Endodermal cell (in vitro differentiated cells): ENCODE data around the gene MAPK10. TPM values are rescaled to one million over a fixed set of nuclear protein-coding genes. Genes with fewer than 3 reads are reported as not detected.

Experiments used
- DNase-seq: peaks from one replicate; pipeline ENCODE4 v3.0.0-alpha.2; 2017
- H3K27ac ChIP-seq: 2 replicates; pipeline ENCODE4 v1.5.1; 2013; ENCODE audit warnings: mild to moderate bottlenecking, low read depth, low read length, moderate library complexity
- H3K27me3 ChIP-seq: 2 replicates; pipeline ENCODE4 v1.6.1; 2013; ENCODE audit warnings: mild to moderate bottlenecking, low read length, moderate library complexity; ENCODE audit not compliant: insufficient read depth, control insufficient read depth, poor library complexity, severe bottlenecking
- H3K36me3 ChIP-seq: 2 replicates; pipeline ENCODE4 v1.7.0; 2013; ENCODE audit warnings: mild to moderate bottlenecking, low read length, moderate library complexity; ENCODE audit not compliant: control insufficient read depth, insufficient read depth
- H3K4me1 ChIP-seq: one replicate; pipeline ENCODE4 v1.7.0; 2013; ENCODE audit warnings: low read length; ENCODE audit not compliant: control insufficient read depth, insufficient read depth
- H3K4me3 ChIP-seq: 2 replicates; pipeline ENCODE4 v1.5.1; 2013; ENCODE audit warnings: mild to moderate bottlenecking, low read length, moderate library complexity
- H3K9ac ChIP-seq: 2 replicates; pipeline ENCODE4 v1.6.1; 2013; ENCODE audit warnings: mild to moderate bottlenecking, low read length, moderate library complexity; ENCODE audit not compliant: poor library complexity, severe bottlenecking; ENCODE audit errors: extremely low read depth
- H3K9me3 ChIP-seq: 2 replicates; pipeline ENCODE4 v1.6.1; 2013; ENCODE audit warnings: mild to moderate bottlenecking, low read length, moderate library complexity; ENCODE audit not compliant: control insufficient read depth
- H3K27ac Mint-ChIP-seq: 2 replicates; pipeline ENCODE4 v1.8.0; 2020; ENCODE audit warnings: mixed read lengths
- H3K27me3 Mint-ChIP-seq: 2 replicates; pipeline ENCODE4 v1.8.0; 2021; ENCODE audit warnings: mild to moderate bottlenecking, mixed read lengths; ENCODE audit not compliant: insufficient read depth
- H3K36me3 Mint-ChIP-seq: 2 replicates; pipeline ENCODE4 v1.8.0; 2020; ENCODE audit warnings: low read depth, mixed read lengths
- H3K4me1 Mint-ChIP-seq: 2 replicates; pipeline ENCODE4 v1.8.0; 2020; ENCODE audit warnings: mixed read lengths
- H3K4me3 Mint-ChIP-seq: 2 replicates; pipeline ENCODE4 v1.8.0; 2020; ENCODE audit warnings: mild to moderate bottlenecking, moderate library complexity, mixed read lengths
- H3K9me3 Mint-ChIP-seq: 2 replicates; pipeline ENCODE4 v1.8.0; 2020; ENCODE audit warnings: mild to moderate bottlenecking, mixed read lengths
- CTCF ChIP-seq: fragments of 200-600 bp; sonication (generic); conservative IDR thresholded peaks from 2 replicates; pipeline ENCODE4 v1.5.0; 2021; ENCODE audit warnings: antibody characterized with exemption, mild to moderate bottlenecking
- WGBS, 2 experiments: methylation state at CpG; one replicate each; pipeline versions ENCODE4 v1.1.5 to v1.1.7; 2013; ENCODE audit warnings: missing lambda C conversion rate in 2 of 2, mixed read lengths in 1 of 2; ENCODE audit not compliant: insufficient coverage in 1 of 2, insufficient read length in 1 of 2; 5-methylcytosine and 5-hydroxymethylcytosine counted together
- total RNA-seq, 2 donors: library from RNA; stranded (reverse); fragmentation: NEBNext Ultra II Directional in 1 of 2; extraction: Animal tissue kit (Norgen Biotek cat#: 25700) in 1 of 2; gene quantifications; 2 replicates in 1 of 2; 3 replicates in 1 of 2; pipeline ENCODE4 v1.2.1, GENCODE V29; 2021

MAPK10 gene
- total RNA-seq, 2 donors from 2014 or later = 45.1 to 70.2 TPM

- H3K4me1 Mint-ChIP-seq = peaks cover 39% of the 10 kb centered on the region
- no peaks in the 10 kb centered on the region for H3K27me3 Mint-ChIP-seq
- H3K9ac ChIP-seq = no peak overlapping the region
- H3K27ac Mint-ChIP-seq = no peak overlapping the region
- no peaks in the 10 kb centered on the region for H3K27me3 ChIP-seq
- no peak for DNase-seq
- peaks cover 10% of the 10 kb centered on the region for H3K36me3 ChIP-seq
- TF ChIP-seq CTCF = no peak
- no peak overlapping the region for H3K4me3 ChIP-seq
- 38% methylated on average over 1 of the region's 1 CpG; no CpG with 5 or more reads in 1 of the 2 experiments for WGBS, 2 experiments
- H3K9me3 ChIP-seq = no peaks in the 10 kb centered on the region
- H3K9me3 Mint-ChIP-seq = no peaks in the 10 kb centered on the region
- no peak overlapping the region for H3K27ac ChIP-seq
- H3K36me3 Mint-ChIP-seq = peaks cover 6% of the 10 kb centered on the region
- no peak overlapping the region for H3K4me3 Mint-ChIP-seq
- H3K4me1 ChIP-seq = peaks cover 16% of the 10 kb centered on the region
Measured at GRCh38 chr4:86357608-86358007, 2.2 kb downstream of the MAPK10 start.

DNA sequence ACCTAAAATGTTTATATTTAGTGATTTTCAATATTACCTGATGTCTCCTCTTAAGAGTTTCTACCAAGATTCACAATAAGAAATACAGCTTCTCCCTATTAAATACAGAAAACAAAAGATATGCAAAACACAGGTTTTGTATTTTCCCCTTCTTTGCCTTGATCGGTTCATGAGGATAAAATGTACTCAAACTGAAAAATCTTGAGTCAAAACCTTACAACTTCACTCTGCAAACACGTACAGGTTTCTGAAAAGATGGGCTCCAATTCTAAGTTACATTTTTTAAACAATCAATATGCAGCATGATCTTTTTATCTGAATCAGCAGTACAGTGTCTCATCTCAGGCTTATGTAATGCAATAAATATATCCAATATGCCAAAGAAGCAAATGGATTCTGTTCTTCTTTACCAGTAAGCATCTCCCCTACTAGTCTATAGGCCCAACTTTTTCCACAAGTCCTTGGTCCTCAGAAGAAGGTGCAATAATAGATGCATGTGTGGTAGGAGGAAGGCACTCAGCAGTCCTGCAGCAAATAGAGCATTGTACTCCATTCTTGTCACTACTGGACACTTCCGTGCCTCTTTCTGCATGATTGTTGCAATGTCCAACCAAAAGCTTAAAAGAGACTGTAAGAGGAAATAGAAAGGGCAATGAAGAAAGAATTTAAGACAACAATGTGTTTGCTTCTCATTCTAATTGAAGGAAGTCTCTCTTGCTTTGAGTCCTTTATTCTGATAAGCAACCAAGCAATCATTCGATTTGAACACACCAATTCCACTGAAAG lies 3.2 kb downstream of the MAPK10 start:
- no peak for TF ChIP-seq CTCF
- Histone ChIP-seq H3K4me3 (no peak overlapping the region), H3K27me3 (no peaks in the 10 kb centered on the region), H3K4me1 (peaks cover 16% of the 10 kb centered on the region), H3K27ac (no peak overlapping the region), H3K9ac (no peak overlapping the region), H3K9me3 (no peaks in the 10 kb centered on the region), H3K36me3 (peaks cover 17% of the 10 kb centered on the region)
- no peaks in the 10 kb centered on the region for H3K27me3 Mint-ChIP-seq
- 89 to 91% methylated on average over 4 of the region's 4 CpGs for WGBS, 2 experiments
- no peak overlapping the region for H3K27ac Mint-ChIP-seq
- H3K36me3 Mint-ChIP-seq = peaks cover 12% of the 10 kb centered on the region
- peaks cover 39% of the 10 kb centered on the region for H3K4me1 Mint-ChIP-seq
- no peaks in the 10 kb centered on the region for H3K9me3 Mint-ChIP-seq
- no peak for DNase-seq
- H3K4me3 Mint-ChIP-seq = no peak overlapping the region

DNA sequence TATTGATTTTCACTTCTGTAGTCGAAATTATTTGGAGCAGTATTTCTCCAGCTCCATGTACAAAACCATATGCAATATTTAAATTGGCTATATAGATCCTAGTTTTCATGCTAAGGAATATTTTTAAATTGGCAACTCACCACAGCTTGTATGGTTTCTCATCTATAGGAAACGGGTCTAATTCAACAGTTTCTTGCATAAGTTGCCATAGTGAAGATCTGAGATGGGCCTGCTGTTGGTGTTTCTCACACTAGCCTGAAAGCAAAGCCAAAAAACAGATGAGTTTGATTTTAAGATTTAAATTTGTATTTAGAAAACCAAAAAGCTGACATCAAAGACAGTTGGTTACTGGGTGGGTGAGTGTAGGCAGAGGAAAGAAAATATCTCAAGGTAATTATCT lies 5.5 kb downstream of the MAPK10 start:
- no peak overlapping the region for H3K27ac Mint-ChIP-seq
- H3K9me3 Mint-ChIP-seq = no peaks in the 10 kb centered on the region
- Histone ChIP-seq H3K27me3 (no peaks in the 10 kb centered on the region), H3K9me3 (no peaks in the 10 kb centered on the region), H3K9ac (no peak overlapping the region), H3K36me3 (peaks cover 29% of the 10 kb centered on the region), H3K4me3 (no peak overlapping the region), H3K4me1 (peaks cover 14% of the 10 kb centered on the region), H3K27ac (no peak overlapping the region)
- peaks cover 33% of the 10 kb centered on the region for H3K4me1 Mint-ChIP-seq
- 91% methylated on average over 1 to 2 of the region's 2 CpGs for WGBS, 2 experiments
- DNase-seq = no peak
- no peak for TF ChIP-seq CTCF
- H3K36me3 Mint-ChIP-seq = peaks cover 24% of the 10 kb centered on the region
- no peak overlapping the region for H3K4me3 Mint-ChIP-seq
- no peaks in the 10 kb centered on the region for H3K27me3 Mint-ChIP-seq
